Cortex of kidney (tissue), 1 donor: Measurements from ENCODE around the gene LSM14B.

Experiments used
- DNase-seq: peaks from one replicate; lab custom pipeline; 2025; lab: John Stamatoyannopoulos, UW

LSM14B gene

DNA sequence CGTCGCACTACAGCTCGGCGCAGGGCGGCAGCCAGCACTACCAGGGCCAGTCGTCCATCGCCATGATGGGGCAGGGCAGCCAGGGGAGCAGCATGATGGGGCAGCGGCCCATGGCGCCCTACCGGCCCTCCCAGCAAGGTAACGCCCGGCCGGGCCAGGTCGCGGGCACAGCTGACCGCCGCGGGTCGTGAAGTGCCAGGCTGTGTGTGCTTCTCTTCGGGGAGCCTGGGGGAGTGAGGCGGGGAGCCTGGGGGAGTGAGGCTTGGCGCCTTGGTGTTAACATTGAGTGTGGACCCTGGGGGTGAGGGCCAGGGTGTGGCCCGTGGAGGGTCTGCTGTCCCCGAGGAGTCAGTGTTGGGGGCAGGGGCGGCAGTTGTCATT lies 41.2 kb downstream of the LSM14B start:
- no peak for DNase-seq

DNA sequence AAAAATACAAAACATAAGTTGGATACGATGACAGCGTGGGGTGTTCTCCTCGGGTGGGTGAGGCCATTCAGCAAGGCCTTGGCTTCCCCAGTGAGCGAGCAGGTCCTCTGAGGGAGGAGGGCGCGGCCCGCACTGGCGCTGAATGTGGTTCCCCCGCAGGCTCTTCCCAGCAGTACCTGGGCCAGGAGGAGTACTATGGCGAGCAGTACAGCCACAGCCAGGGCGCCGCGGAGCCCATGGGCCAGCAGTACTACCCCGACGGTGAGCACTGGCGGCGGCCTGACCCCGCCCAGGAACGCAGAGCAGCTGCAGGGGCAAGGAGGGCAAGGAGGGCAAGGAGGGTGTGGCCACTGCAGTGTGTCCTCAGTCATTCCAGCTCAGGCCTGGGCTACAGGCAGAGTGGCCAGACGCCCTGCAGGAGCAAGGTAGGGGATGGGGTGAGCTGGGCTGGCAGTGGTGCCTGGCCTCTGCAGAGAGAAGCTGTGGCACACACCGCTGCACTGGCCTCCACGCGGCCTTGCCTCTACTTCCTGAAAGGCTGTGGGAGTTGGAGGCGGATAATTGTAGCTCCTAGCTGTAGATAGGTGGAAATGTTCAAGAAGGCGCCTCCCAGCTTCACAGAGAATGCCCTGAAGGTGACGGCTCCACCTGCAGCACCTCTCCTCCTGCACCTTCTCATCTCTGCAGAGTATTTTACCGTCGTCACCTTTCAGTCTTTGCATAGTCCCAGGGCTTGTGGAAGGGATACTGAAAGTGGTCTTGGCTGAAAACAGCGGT lies 41.9 kb downstream of the LSM14B start:
- DNase-seq: no peak

DNA sequence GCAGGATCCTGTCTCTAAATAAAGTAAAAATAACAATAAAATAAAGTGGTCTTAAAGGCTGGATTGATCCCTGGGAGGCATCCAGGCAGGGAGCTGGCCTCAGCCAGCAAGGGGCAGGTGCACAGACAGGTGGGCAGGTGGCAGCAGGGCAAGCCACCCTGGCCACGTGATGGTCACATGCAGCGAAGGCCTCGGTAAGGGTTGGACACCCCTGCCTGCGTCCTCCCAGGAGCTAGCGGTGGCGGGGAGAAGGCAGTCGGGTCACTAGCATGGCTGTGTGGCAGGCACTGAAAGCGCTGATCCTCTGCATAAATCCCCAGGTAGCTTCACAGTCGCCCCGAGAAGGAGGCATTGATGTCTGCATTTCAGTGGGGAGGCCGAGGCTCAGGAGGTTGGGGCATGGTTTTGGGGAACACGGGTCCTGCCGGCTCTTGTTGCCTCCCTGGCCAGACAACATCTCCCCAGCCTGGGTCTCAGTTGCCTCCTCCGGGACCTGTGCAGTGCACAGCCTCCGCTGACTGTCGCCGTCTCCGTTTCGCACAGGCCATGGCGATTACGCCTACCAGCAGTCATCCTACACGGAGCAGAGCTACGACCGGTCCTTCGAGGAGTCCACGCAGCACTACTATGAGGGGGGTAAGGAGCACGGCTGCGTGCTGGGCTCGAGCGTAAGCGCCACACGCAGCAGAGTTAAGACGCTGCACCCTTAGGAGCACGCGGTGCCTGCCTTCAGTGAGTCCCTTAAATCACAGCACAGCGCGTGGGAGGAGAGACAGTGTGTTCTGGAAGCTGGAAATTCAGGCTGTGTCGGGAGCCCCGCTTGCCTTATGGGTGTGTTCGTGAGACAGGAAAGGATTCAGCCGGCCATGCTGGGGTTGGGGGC lies 42.8 kb downstream of the LSM14B start:
- no peak for DNase-seq

DNA sequence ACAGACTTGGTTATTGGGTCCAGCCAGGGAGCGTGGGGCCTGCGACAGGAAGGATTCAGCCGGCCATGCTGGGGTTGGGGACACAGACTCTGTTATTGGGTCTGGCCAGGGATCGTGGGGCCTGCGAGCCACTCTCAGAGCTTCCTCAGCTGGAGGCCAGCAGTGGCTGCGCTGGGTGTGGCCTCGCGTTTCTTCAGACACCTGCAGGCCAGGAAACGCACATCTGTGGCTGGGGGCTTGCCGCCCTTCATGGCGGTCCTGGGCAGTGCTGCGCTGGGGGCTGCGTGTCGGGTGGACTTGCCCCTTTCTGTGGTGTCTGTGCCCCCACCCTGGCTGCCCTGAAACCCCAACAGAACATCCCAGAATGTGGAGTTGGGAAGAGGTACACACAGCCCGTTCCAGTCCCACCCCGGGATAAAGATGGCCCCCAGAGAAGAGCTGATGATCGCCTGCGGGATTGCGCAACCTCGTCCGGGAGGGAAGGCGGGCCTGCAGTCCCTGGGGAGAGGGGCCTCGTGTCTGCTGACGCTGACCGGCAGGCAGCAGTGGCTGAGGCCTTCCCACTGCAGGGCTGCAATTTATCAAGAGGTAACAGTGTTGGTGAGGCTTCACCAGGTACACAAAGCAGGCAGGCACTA lies 43.6 kb downstream of the LSM14B start:
- no peak for DNase-seq

DNA sequence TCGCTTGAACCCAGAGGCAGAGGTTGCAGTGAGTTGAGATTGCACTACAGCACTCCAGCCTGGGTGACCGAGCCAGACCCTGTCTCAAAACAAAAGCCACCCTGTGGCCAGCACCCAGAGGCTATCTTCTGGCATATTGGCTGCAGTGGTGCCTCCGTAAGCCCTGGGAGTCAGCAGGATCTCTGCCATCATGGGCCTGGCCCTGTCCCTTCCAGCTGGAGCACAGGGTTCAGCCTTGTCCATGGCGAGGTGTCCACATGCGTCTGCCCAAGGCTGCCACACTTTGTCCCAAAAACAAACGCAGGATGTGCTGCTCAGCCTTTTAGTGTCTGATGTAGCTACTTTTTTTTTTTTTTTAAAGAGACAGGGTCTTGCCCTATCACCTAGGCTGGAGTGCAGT lies 45.2 kb downstream of the LSM14B start:
- no peak for DNase-seq

DNA sequence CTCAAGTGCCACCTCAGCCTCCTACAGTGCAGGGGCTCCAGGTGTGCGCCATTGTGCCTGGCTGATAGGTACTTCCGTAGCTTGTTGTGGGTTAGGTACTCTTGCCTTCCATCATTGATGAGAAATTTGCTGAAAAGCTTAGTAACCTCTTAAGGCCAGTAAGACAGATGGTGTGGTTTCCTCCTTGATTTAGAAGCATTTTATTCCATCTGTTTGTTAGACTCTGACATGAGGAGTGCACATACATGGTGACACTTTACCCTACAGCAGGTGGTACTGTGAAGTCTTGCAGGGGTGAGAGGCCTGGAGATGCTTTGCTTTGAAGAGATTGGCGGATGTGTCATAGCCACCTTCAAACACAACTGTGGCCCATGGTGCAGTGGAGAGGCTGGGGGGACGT lies 45.8 kb downstream of the LSM14B start:
- no peak for DNase-seq

DNA sequence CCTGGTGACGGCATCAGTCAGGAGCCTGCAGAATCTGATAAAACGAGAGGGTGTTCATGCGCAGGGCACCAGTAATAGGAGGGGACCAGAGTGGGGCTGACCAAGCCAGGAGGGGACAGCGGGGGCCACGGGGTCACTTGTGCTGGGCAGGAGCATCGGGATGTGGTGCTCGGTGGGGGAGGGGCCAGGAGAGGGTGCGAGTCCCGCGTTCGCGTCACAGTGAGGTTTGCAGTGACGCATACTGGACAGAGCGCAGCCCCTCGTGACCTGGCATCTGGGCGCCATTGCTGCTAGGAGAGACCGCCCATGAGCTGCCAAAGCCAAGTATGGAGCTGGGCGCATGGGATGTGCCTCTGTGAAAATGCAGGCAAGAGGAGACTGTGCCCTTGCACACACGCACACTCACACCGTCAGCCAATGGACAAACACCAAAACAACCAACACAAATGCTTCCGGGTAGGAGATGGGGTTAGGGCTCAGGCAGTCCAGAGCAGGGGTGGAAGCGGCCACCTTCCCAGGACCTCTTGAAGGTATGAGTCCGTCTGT lies 46.7 kb downstream of the LSM14B start:
- DNase-seq: no peak

DNA sequence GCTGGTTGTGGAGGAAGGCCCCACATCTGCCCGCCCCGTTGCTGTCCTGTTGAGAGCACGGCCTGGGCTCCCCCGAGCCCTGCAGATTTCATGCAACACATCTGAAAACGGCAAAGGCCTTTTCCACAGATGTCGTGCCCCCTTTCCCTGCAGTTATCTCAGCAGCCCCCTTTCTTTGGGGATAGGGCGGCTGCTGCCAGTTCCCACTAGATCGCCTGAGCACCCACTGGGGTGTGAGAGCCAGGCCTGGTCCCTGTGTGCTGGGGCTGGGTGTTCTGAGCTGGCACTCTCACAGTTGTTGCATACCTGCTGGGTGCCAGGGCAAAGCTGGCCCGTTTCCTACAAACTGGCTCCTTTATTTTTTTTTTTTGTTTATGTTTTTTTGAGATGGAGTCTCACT lies 48.3 kb downstream of the LSM14B start:
- DNase-seq: no peak

DNA sequence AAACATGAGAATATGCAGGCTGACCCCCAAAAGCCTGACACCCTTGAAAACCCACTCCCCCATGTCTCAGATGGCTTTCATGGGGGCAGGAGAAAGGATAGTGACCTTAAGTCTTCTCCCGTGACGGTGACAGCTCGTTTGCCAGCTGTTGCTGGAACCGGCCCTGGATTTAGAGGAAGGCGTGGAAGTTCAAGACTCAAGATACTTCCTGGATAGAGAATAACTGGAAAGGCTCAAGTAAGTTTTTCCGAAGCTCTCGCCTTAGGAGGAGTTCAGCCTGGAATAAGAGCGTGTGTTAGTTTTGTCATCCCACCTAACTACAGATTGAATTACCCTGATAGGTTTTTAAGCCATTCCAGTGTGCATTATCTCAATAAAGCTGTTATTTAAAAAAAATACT lies 49.0 kb downstream of the LSM14B start:
- DNase-seq: no peak

DNA sequence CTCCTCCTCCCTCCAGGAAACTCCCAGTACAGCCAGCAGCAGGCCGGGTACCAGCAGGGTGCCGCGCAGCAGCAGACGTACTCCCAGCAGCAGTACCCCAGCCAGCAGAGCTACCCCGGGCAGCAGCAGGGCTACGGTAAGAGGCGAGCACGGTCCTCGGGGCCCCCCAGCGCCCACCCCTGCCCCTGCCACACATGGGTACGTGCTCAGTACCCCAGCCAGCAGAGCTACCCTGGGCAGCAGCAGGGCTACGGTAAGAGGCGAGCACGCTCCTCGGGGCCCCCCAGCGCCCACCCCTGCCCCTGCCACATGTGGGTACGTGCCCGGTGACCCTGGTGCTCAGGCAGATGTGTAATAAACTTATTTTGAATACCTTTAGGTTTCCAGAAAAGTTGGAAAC lies 50.4 kb downstream of the LSM14B start:
- DNase-seq: no peak

DNA sequence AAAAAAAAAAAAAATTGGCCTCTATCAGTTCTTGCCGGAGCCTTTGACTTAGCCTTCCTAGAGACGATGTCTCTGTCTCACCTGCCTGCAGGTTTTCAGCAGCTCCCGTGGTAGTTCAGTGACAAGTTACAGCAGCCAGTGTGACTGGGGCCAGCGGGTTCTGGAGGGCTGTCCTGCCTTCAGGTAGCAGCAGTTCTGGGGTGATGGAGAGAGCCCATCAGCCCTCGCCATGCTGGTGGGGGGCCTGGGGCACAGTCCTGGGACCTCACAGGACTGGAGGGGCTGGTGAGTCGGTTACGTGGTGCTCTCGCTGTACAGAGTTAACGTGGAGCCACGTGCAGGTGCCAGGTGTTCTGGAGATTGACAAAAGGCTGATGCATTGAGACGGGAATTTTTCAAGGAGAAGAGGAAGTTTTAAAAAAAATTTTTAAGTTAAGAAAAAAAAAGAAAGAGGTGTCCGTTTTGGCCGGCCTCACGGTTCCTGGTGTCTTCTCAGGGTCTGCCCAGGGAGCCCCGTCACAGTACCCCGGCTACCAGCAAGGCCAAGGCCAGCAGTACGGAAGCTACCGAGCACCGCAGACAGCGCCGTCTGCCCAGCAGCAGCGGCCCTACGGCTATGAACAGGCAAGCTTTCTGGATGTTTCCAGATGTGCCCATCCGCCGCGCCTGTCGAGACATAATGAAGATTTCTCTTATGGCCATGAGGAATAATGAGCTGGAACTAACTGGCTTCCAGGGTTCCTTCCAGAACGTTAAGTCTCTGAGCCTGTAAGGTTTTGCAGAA lies 51.9 kb downstream of the LSM14B start:
- DNase-seq: no peak

DNA sequence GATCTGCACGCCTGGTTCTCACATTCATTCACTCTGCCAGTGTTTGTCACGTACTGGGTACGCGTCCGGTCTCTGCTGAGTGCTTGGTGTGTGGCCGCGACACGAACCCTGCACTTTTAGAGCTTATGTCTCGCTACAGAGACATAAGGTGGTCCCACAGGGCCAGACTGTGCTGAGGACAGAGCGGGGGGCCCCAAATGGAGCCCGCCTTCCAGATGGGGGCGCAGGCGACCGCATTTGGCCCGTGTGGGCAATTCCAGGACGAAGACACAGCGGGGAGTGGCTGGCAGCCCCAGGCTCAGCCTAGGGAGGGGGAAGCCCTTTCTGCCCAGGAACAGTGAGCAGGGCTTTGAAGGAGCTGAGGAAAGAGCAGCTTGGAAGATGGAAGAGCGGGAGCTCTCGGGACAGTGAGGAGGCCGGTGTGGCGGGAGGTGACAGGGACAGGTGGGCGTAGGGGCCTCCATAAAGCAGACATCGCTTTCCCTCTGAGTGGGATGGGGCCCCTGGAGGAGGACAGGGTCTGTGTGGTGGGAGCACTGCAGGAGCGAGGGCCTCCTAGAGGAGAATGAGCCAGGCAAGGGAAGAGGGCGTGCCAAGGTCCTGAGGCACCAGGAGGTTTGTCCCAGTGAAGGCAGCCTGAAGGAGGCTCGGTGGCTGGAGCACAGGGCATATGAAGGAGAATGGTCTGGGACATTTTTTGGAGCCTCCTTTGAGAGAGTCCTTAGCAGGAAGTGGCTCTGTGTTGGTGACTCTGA lies 52.8 kb downstream of the LSM14B start:
- no peak for DNase-seq

DNA sequence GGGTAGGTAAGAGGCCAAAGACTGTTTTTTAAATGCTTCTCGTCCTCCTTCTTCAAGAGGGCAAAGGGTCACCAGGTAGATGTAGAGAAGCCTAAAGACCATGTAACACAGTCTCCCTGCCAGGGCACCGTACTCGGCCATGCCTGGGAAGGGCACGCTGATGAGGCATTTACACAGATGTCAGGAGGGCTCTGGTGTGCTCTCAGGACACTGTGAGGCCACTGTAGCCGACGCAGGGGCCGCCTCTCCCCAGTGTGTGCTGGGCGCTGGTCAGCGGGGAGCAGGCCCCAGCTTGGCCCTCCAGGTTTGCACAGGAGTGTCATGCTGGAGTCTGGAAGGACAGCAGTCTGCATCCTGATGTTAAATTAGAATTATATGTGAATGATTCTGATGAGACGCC lies 53.4 kb downstream of the LSM14B start:
- no peak for DNase-seq

DNA sequence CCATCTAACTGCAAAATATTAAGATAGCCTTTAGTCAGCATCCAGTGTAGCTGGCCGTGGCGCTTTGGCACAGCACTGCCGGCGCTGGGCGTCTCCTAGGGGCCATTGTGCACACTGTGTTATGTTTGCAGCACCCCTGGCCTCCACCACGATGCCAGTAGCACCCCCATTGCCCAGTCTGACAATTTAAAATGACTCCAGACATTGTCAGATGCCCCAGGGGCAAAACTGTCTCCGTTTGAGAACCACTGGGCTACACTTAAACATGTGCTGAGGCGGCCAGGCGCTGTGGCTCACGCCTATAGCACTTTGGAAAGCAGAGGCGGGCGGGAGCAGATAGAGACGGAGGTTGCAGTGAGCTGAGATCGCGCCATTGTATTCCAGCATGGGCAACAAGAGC lies 54.6 kb downstream of the LSM14B start:
- no peak for DNase-seq

DNA sequence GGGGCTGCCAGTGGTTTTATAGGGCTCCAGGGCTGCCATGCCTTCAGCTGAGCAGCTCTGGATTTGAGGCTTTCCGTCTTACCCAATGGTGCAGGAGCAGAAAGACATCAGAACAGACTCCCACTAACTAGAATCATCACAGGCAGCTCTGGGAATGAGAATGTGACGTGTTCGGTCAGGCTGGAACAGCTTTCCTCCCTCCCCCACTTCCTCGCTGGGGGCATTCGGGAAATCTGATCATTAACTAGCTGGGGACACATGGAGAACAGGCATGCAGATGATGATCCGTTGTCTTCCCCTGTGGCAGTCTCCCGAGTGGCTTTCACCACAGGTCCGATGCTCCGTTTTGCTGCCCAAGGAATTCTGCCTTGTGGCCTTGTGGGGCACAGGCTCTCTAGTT lies 55.0 kb downstream of the LSM14B start:
- DNase-seq: no peak

DNA sequence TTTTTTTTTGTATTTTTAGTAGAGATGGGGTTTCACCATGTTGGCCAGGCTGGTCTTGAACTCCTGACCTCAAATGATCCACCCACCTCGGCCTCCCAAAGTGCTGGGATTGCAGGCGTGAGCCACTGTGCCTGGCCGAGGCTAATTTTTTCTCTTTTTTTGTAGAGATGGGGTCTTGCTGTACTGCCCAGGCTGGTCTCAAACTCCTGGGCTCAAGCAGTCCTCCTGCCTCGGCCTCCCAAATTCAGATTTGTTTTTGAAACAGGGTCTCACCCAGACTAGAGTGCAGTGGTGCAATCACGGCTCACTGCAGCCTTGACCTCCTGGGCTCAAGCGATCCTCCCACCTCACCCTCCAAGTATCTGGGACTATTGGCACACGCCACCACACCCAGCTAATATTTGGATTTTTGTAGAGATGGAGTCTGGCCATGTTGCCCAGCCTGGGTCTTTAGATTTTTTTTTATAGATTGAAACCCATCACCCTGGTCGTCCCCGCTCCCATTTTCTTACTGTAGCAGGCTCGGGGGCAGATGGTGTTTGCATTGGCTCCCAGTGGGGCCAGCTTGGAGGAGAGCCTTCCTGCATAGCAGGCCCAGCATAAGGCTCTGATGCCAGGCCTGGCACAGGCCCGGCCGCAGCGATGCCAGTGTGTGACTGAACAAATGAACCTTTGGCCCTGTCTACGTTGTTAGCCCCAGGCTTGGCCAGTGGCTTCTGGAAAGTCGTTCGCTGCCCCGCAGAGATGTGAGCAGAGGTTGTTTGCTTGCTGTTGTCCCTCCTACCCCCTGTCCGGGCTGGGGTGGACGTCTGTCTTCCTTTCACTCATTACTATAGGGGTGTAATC lies 56.3 kb downstream of the LSM14B start:
- DNase-seq: no peak

DNA sequence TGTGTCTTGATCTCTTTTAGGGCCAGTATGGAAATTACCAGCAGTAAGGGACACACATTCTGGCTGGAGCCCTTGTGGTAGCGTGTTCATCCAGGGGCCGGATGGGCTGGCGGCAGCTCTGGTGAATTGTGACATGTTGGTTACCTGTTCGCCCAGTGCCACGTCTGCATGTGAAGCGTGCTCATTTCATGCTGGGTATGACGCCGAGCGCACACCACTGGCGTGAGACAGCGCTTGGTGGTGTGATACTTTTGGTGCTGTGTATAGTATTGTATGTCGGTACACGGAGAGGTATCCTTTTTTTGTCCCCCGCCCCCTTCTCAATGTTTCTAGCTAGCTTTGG lies 56.9 kb downstream of the LSM14B start:
- DNase-seq: no peak

DNA sequence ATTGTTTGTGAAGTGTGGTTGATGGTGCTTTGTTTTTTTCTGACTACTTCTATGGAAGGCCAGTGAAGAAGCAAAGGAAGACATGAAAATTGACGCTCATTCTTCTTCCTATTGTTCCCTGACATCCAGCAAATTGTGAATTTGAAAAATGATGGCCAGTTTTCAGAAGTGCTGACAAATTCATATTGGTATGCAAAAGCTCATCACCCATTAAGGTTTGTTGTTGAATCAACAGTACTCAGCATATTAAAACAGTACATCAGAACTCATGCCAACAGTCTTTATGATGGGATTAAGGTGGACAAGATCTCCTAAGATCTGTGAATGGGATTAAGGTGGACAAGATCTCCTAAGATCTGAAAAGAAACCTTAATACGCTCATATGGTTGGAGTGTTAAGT lies 59.5 kb downstream of the LSM14B start:
- no peak for DNase-seq

DNA sequence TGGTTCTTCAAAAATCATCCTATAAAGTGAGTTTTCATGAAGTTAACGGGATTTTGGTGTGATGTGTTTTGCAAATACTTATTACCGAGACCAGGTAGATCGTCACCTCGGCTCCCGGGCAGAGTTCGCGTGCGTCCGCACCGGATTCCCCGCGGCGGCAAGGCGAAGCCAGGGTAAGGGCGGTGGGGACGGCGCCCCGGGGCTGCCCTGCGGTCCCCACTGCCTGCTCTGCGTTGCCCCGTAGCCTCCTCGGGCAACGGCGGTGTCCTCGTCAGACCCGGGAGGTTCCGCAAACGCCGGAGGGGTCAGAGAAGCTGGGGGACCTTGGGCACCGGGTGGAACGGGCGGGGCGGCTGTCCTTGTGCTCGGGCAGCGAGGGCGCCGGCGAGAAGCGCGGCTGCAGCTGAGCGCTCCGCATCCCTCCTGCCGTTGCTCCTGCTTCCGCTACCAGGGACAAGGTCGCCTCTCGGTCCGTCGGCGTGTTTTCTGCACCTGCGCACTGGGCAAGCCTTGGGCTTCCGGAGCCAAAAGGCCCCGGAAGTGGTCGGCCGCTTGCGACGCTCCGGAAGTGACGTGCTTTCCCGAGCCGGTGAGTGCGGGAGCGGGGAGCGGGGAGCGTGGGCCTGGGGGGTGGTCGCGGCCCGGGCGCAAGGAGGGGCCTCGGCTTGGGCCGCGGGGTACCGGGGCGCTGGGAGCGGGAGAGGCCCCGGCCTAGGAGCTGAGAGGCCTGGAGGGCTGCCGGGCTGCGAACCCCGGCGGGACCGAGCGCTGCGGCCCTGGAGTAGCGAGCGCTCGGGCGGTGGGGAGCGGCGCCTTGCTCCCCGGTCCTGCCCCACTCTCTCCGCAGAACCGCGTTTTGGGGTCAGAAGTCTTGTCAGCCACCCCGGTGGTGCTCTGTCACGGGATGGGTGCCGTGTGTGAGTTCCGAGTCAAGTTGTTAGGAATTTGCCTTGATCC lies 60.5 kb downstream of the LSM14B start, which contains the start of gene MTG2:
Gene MTG2 (plus strand): TSS at position 560 of the 957 bp plus-strand sequence. CDS start 10,393 bp downstream, outside the sequence.
- peak; percentile 66 for DNase-seq
